ENCODE results near the gene TCP11.

Gene TCP11

DNA sequence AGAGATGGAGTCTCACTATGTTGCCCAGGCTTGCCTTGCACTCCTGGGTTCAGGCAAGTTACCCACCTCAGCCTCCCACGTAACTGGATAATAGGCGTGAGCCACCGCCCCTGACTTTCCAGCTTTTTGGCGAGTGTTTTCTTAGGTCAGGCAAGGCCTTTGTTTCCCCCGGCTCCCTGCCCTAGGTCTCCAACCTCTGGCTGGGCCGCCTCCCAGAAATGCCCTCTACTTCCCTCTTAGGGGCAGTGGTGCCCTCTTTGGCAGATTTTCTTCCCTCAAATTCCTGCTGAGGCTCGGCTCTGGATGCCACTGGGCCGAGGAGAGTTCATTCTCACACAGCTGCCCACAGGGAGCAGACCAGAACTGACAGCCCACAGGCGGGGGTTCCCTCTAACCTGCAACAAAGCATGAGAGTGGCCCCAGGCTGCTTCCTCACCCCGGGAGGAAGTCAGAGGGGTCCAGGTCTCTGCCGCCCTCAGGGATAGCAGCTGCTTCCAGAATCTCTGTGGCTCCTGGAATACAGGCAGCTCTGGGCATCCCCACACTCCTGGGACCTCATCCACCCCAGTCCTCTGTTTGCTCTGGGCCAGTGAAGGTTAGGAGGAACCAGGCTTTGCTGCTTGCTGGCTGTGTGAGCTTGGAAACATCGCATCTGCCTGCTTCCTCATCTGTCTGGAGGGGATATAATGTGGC lies 56.5 kb downstream of the TCP11 start:
- no peaks in the 10 kb centered on the region for H3K79me2 ChIP-seq (ENCODE audit: control insufficient read depth, low read length)
- no peaks in the 10 kb centered on the region for H3F3A ChIP-seq (ENCODE audit: control insufficient read depth, insufficient read depth)
- H3K4me1 ChIP-seq (ENCODE audit: control insufficient read depth, low read length): no peaks in the 10 kb centered on the region
- H3K27ac ChIP-seq (ENCODE audit: low read depth, low read length): no peak overlapping the region
- no peaks in the 10 kb centered on the region for H3K36me3 ChIP-seq (ENCODE audit: control insufficient read depth, low read length)
- no peaks in the 10 kb centered on the region for H3K9me3 ChIP-seq (ENCODE audit: control insufficient read depth, insufficient read depth, low read length)
- TF ChIP-seq, protein P1, sequence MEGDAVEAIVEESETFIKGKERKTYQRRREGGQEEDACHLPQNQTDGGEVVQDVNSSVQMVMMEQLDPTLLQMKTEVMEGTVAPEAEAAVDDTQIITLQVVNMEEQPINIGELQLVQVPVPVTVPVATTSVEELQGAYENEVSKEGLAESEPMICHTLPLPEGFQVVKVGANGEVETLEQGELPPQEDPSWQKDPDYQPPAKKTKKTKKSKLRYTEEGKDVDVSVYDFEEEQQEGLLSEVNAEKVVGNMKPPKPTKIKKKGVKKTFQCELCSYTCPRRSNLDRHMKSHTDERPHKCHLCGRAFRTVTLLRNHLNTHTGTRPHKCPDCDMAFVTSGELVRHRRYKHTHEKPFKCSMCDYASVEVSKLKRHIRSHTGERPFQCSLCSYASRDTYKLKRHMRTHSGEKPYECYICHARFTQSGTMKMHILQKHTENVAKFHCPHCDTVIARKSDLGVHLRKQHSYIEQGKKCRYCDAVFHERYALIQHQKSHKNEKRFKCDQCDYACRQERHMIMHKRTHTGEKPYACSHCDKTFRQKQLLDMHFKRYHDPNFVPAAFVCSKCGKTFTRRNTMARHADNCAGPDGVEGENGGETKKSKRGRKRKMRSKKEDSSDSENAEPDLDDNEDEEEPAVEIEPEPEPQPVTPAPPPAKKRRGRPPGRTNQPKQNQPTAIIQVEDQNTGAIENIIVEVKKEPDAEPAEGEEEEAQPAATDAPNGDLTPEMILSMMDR (IDR thresholded peaks at IDR 0.05; ENCODE audit: low read depth, low read length, poor library complexity, severe bottlenecking): no peak
- TF ChIP-seq EZH2phosphoT487 (IDR thresholded peaks at IDR 0.05; ENCODE audit: borderline replicate concordance, low read length): no peak
- H3K4me2 ChIP-seq (ENCODE audit: low read length): no peak overlapping the region
- no peaks in the 10 kb centered on the region for H3K9me2 ChIP-seq (replicated peaks; ENCODE audit: control insufficient read depth, low read length)
- H4K20me1 ChIP-seq (ENCODE audit: control insufficient read depth, insufficient read depth, low read depth, low read length): no peaks in the 10 kb centered on the region
- H3K4me3 ChIP-seq (ENCODE audit: low read length): no peak overlapping the region
- H3K27me3 ChIP-seq (ENCODE audit: control insufficient read depth, low read length): no peaks in the 10 kb centered on the region

DNA sequence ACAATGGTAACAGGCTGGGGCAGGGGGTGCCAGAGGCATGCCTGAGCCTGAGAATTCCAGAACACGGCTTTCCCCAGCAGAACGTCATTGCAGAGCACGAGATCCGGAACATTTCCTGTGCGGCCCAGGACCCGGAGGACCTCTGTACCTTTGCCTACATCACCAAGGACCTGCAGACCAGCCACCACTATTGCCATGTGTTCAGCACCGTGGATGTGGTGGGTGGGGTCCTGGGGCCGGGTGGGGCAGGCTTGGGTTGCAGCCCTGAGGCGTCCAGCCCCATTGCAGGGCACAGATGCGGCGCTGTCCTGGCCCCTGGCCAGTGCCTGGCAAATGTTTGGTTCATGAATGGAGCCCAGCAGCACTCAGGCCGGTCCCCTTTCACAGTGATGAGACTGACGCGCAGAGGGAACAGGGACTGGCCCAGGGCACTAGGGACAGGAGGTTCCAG lies 57.1 kb downstream of the TCP11 start:
- Histone ChIP-seq H3K79me2 (ENCODE audit: control insufficient read depth, low read length) (no peaks in the 10 kb centered on the region), H3K9me3 (ENCODE audit: control insufficient read depth, insufficient read depth, low read length) (no peaks in the 10 kb centered on the region), H3K36me3 (ENCODE audit: control insufficient read depth, low read length) (no peaks in the 10 kb centered on the region), H4K20me1 (ENCODE audit: control insufficient read depth, insufficient read depth, low read depth, low read length) (no peaks in the 10 kb centered on the region), H3K4me2 (ENCODE audit: low read length) (no peak overlapping the region), H3K27me3 (ENCODE audit: control insufficient read depth, low read length) (no peaks in the 10 kb centered on the region), H3K27ac (ENCODE audit: low read depth, low read length) (no peak overlapping the region), H3K4me1 (ENCODE audit: control insufficient read depth, low read length) (no peaks in the 10 kb centered on the region), H3K9me2 (replicated peaks; ENCODE audit: control insufficient read depth, low read length) (no peaks in the 10 kb centered on the region), H3K4me3 (ENCODE audit: low read length) (no peak overlapping the region), H3F3A (ENCODE audit: control insufficient read depth, insufficient read depth) (no peaks in the 10 kb centered on the region)
- no peak for TF ChIP-seq EZH2phosphoT487 (IDR thresholded peaks at IDR 0.05; ENCODE audit: borderline replicate concordance, low read length)
- TF ChIP-seq, protein P1 (IDR thresholded peaks at IDR 0.05; ENCODE audit: low read depth, low read length, poor library complexity, severe bottlenecking): no peak

DNA sequence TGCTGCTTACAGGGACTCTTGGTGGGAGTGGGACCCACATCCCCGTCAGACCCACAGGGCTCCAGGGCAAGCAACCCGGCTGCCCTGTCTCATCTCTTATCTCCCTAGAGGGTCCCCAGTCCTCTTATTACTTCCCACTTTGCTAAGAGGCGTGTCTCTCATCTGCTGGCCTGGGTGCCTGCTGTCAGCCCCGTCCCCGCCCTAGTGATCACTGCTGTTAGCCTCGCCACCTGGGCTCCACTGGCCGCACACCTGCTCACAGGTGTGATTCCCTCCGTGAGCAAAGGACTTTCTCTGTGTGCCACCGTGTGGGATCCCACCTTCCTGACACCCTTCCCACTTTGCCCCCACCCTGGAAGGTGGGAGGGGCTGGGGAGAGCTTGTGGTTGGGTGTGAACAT lies 57.6 kb downstream of the TCP11 start:
- Histone ChIP-seq H3K4me3 (ENCODE audit: low read length) (no peak overlapping the region), H3K4me1 (ENCODE audit: control insufficient read depth, low read length) (no peaks in the 10 kb centered on the region), H3F3A (ENCODE audit: control insufficient read depth, insufficient read depth) (no peaks in the 10 kb centered on the region), H3K27ac (ENCODE audit: low read depth, low read length) (no peak overlapping the region), H4K20me1 (ENCODE audit: control insufficient read depth, insufficient read depth, low read depth, low read length) (no peaks in the 10 kb centered on the region), H3K36me3 (ENCODE audit: control insufficient read depth, low read length) (no peaks in the 10 kb centered on the region), H3K79me2 (ENCODE audit: control insufficient read depth, low read length) (no peaks in the 10 kb centered on the region), H3K9me2 (replicated peaks; ENCODE audit: control insufficient read depth, low read length) (no peaks in the 10 kb centered on the region), H3K4me2 (ENCODE audit: low read length) (no peak overlapping the region), H3K27me3 (ENCODE audit: control insufficient read depth, low read length) (no peaks in the 10 kb centered on the region), H3K9me3 (ENCODE audit: control insufficient read depth, insufficient read depth, low read length) (no peaks in the 10 kb centered on the region)
- TF ChIP-seq EZH2phosphoT487 (IDR thresholded peaks at IDR 0.05; ENCODE audit: borderline replicate concordance, low read length): no peak
- TF ChIP-seq, protein P1 (IDR thresholded peaks at IDR 0.05; ENCODE audit: low read depth, low read length, poor library complexity, severe bottlenecking): no peak

Measured in DOHH2 (cell line).